Stimulated activated CD4-positive, alpha-beta T cell treated with anti-CD3 and anti-CD28 coated beads, TNF-alpha, amount 100 ng/mL, for 1 hour (primary cell): ENCODE measurements around the gene OMG.
"Not testable (repeated sequence)": the region's sequence is repeated elsewhere in the genome, so short reads cannot be mapped to it uniquely, and the experiment has no call there.

Experiments used
- DNase-seq, 3 donors: peaks; one replicate each; pipeline ENCODE4 v3.0.0-alpha.2; 2020; ENCODE audit warnings: low read depth in 3 of 3, low spot score in 1 of 3

OMG gene

DNA sequence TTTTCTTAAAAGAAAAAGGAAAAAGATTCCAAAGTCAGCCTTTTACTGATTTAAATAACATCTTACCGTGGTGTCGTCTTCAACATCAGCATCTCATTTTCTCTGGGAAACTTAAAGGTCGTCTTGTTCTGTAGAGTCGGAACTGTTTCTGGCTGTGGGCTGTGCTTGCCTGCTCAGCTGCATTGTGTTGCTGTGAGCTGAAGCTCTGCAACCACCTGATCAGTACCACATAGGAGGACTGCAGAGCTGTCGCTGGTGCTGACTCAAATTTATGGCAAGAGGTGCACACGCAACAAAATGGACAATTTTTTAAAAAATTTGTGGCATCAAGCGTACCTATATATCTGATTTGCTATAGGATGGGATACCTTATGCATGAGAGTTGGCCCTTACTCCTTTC, at the start of gene OMG:
Gene OMG, minus strand, starts transcription at position 150 of the 400 bp plus-strand sequence. CDS start 908 bp downstream, outside the sequence.
- DNase-seq = no peak

- DNase-seq = not testable (repeated sequence)
Observed at GRCh38 chr17:31345191-31345747, 48.2 kb upstream of the OMG start.

DNA sequence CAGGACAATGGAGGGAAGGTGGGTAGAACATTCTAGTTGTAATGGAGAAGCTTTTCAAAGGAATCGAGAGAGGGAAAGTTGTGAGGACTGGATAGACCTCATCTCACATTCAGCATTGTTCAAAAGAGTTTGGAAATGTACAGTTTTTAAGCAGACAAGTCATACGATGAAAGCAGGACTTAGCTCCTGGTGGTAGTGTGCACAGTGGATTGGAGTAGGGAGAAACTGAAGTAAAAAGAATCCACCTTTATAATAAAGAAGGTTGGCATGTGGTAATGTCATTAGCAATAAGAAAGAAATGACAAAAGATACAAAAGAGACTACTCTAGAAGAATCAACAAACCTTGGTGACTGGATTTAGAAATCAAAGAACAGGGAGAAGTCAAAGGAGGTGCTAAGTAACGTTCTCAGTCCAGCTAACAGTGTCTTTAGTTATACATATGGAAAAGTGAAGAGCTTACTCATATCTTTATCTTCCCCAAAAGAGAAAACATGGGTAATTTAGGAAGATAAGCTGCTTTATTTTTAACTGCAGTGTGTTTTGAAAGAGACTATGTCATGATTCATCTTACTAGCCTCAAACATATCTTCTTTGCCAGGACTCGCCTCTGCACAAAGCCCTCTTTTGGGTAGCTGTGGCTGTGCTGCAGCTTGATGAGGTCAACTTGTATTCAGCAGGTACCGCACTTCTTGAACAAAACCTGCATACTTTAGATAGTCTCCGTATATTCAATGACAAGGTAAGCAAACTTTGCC, 43.0 kb upstream of the OMG start:
- DNase-seq = no peak

DNA sequence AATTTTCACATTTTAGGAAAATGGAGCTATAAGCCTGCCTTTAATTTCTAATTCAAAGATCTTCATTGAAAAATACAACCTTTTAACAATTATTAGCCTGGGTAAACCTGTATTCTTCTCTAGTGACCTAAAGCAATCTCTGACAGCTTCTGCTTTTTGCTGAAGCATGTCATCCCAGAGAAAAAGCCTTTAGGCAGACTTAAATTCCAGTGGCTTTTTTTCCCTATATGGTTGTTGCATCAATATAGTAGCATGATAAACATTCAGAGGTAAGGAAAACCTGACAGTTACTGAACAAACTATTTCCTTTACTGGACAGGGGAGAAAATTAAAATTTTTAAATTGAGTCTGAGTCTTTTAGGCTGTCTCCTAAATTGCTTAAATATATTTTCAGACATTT, 32.2 kb upstream of the OMG start:
- DNase-seq = no peak

DNA sequence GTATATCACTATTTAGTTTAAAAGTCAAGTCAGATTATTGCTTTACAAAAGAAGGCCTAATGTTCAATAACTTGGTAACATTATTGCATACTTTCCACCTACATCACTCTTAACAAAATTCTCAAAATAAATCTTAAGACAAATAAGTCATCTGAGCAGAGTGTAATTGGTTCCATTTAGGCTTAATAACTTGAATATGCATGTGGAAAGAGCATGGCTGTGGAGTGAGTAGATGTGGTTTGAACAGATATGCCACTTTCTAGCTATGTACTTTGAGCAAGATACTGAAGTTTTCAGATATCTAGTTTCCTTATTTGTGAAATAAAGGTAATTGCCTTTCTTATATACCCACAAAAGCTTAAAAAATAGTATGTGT, 31.1 kb upstream of the OMG start:
- no peak for DNase-seq

DNA sequence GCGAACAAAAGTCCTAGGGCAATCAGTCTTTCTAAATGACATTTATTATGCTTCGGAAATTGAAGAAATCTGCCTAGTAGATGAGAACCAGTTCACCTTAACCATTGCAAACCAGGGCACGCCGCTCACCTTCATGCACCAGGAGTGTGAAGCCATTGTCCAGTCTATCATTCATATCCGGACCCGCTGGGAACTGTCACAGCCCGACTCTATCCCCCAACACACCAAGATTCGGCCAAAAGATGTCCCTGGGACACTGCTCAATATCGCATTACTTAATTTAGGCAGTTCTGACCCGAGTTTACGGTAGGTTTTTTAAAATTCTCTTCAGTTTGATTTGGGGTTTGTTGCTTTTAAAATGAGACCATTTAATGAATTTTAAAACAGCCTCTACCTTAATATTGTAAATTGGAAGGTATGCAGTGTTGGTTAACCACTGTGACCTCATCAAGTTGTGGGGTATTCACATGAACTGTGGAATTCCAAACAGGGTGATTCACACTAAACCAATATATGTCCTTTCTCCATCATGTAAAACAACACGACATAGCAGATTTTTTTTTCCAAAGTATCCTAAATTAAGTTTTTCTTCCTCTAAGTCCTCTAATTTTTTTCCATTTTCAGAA, 30.6 kb upstream of the OMG start:
- no peak for DNase-seq

- no peak for DNase-seq
Observed at GRCh38 chr17:31323551-31323950, 26.5 kb upstream of the OMG start.

DNA sequence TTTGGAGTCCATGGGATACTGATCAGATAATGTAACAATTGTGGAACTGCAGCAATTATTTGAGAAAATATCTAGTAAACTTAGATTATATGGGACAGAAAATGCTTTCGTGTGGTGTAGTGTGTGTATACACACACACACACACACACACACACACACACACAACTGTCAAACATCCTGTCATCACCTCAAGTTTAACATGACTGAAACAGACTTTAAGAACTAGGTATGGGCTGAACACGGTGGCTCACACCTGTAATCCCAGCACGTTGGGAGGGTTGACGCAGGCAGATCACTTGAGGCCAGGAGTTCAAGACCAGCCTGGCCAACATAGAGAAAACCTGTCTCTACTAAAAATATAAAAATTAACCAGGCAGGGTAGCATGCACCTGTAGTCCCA, 24.9 kb upstream of the OMG start:
- DNase-seq = no peak

GRCh38 chr17:31321481-31321880, 24.4 kb upstream of the OMG start, which contains the start of gene EVI2A:
Gene EVI2A, minus strand, starts transcription at chr17:31321622. Its CDS starts 2,609 bp downstream, at chr17:31319013.
- peak; percentile 38 to 70 (median 52) for DNase-seq

- no peak for DNase-seq
Observed at GRCh38 chr17:31320791-31321190, 23.8 kb upstream of the OMG start.

DNA sequence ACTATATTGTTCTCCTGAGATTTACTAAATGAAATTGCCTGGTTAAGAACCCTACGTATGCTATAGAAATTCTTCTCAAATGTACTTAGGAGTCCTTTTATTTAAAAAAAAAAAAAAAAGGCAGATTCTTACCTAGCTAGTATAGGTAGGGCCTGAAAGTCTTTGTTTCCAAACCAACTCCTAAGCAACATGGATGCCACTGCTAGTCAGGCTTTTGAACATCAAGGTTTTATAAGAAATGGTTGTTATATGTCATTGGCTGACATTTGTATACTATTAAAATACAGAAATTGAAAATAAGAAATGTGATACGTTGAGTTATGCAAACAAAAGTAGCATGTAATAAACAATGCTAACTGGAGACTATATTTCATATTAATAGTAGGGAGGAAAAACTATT, 23.2 kb upstream of the OMG start:
- DNase-seq = no peak

GRCh38 chr17:31318851-31319661, 22.0 kb upstream of the OMG start:
- no peak for DNase-seq

DNA sequence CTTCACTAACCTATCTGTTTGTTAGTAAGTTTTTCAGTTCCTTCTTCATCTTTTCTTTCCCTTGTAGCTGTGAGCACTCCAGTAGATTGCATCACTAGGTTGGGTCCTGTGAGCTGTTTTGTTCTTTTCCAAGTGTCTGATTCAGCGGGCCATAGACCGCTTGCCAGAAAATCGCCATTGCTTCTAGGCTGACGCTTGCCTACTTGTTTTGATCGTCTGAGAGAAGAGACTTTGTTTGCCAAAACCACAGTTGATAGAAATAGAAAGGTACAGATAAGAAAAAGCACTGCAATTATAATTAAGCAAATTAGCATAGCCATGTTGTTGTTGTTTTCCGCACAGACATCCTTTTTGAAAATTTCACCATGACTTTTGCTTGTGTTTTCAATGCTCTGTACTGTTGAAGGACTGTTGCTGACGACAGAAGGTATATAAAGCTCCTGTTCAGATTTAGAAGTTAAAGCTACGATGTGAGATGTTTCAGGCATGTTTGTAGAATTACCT, 21.3 kb upstream of the OMG start:
- peak in 2 of 3 donors; percentile 37 to 42 for DNase-seq

GRCh38 chr17:31314782-31315100, 17.7 kb upstream of the OMG start:
- no peak for DNase-seq

- no peak for DNase-seq
Observed at GRCh38 chr17:31313982-31314781, 17.1 kb upstream of the OMG start, which contains the start of gene EVI2B. Gene EVI2B, minus strand, starts transcription at chr17:31314054. Its CDS starts 8,445 bp downstream, at chr17:31305609.

GRCh38 chr17:31312223-31312622, 15.2 kb upstream of the OMG start:
- DNase-seq = not testable (repeated sequence)

GRCh38 chr17:31311526-31311925, 14.5 kb upstream of the OMG start:
- DNase-seq = no peak

- DNase-seq = no peak
Observed at GRCh38 chr17:31310886-31311285, 13.8 kb upstream of the OMG start.

GRCh38 chr17:31310260-31310659, 13.2 kb upstream of the OMG start:
- peak in 1 of 3 donors; percentile 31 for DNase-seq

- no peak for DNase-seq
Observed at GRCh38 chr17:31309556-31309955, 12.5 kb upstream of the OMG start.
